NCI-H187 (cell line): Measurements from ENCODE around the gene CLDN2.

Experiments
- DNase-seq, 2 experiments: peaks; one replicate each; lab custom pipeline; 2025; lab: John Stamatoyannopoulos, UW

CLDN2 gene

GRCh38 chrX:106959901-106960300, 39.7 kb downstream of the CLDN2 start:
- no peak for DNase-seq

GRCh38 chrX:106963111-106963510, 42.9 kb downstream of the CLDN2 start:
- no peak for DNase-seq

GRCh38 chrX:106964290-106964689, 44.1 kb downstream of the CLDN2 start:
- no peak for DNase-seq

DNA sequence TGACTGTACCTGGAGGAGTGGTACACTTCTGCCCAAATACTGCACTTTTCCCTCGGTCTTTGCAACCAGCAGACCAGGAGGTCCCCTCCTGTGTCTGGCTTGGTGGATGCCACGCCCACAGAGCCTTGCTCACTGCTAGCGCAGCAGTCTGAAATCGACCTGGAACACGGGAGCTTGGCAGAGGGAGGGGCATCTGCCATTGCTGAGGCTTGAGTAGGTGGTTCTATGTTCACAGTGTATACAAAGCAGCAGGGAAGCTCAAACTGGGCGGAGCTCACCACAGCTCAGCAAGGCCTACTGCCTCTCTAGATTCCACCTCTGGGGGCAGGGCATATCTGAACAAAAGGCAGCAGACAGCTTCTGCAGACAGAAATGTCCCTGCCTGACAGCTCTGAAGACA, 46.3 kb downstream of the CLDN2 start:
- peak; percentile 25 to 49 for DNase-seq

DNA sequence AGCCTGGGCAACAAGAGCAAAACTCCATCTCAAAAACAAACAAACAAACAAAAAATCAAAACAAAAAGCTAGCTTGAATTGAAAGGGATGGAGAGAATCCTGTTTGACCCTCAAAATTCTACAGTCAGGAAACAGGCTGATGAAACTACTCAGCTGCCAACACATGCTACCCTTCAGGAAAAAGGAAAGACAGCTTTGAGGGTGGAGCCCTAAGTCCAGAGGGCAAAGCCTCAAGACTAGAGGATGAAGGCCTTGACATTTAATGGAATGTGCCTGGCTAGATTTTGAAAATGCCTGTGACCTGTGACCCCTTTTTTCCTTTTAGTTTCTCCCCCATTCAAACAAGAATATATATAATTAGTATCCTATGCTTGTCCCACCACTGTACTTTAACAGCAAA, 52.7 kb downstream of the CLDN2 start:
- DNase-seq: no peak

DNA sequence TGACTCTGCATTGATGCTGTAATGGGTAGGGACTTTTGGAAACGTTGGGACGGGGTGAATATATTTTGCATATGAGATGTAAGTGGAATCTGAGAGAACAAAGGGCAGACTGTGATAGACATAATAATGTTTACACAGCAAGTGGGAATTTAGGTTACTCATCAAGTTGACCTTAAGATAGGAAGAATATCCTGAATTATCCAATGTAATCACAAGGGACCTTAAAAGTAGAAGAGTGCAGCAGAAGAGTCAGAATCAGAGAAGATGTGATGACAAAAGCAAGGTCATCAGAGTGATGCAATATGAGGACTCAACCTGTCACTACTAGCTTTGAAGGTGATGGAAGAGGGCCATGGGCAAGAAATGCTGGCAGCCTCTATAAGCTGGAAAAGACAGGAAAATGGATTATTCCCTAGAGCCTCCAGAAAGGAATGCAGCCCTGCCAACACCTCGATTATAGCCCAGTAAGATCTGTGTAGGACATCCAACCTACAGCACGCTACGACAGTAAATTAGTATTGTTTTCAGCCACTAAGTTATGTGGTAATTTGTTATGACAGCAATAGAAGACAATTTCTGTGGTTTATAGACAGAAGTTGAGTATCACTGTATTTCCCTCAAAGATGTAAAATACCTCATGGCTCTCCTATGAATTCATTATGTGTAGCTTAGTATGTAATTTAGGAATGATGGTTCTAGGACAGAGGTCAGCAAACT, 53.4 kb downstream of the CLDN2 start:
- DNase-seq: no peak

- no peak for DNase-seq
These were observed 56.2 kb downstream of the CLDN2 start for GRCh38 chrX:106976416-106976815.
